MM.1S (cell line): ENCODE measurements around the gene DDAH1.

Source experiments
- CTCF ChIP-seq: fragments of 300-600 bp; sonication (generic); IDR thresholded peaks from 2 replicates; pipeline ENCODE4 v1.5.1; 2016; ENCODE audit warnings: antibody characterized with exemption, low read length, mixed read lengths
- EZH2 ChIP-seq: fragments of 300-600 bp; sonication (generic); optimal IDR thresholded peaks from 2 replicates; pipeline ENCODE3; 2017; ENCODE audit warnings: low read depth, mild to moderate bottlenecking, antibody characterized with exemption, low read length, mixed read lengths
- EZH2phosphoT487 ChIP-seq: fragments of 300-600 bp; sonication (generic); IDR thresholded peaks from 2 replicates; pipeline ENCODE4 v1.6.1; 2018; ENCODE audit warnings: antibody characterized with exemption, low read length

GRCh38 chr1:85279458-85280080, 185.4 kb downstream of the DDAH1 start:
- TF ChIP-seq CTCF (no peak), EZH2 (no peak), EZH2phosphoT487 (no peak)
